Esophagus mucosa (tissue), 1 donor: ENCODE measurements around the gene PRKAG2. TPM values are rescaled to one million over a fixed set of nuclear protein-coding genes. Genes with fewer than 3 reads are reported as not detected.
"Not testable (repeated sequence)": the region's sequence is repeated elsewhere in the genome, so short reads cannot be mapped to it uniquely, and the experiment has no call there.

Experiments used
- ATAC-seq: fragments of 200-7000 bp; cut with Tn5 transposase; one replicate; pipeline ENCODE4 v1.9.1; 2020
- total RNA-seq: library from RNA; stranded (reverse); gene quantifications from one replicate; pipeline ENCODE4 v1.2.4, GENCODE V29; 2023
- donor health status: DM: yes; HTN: yes; CAD: no.

Gene PRKAG2
- total RNA-seq, 1 donor from 2014 or later = 9.5 TPM

DNA sequence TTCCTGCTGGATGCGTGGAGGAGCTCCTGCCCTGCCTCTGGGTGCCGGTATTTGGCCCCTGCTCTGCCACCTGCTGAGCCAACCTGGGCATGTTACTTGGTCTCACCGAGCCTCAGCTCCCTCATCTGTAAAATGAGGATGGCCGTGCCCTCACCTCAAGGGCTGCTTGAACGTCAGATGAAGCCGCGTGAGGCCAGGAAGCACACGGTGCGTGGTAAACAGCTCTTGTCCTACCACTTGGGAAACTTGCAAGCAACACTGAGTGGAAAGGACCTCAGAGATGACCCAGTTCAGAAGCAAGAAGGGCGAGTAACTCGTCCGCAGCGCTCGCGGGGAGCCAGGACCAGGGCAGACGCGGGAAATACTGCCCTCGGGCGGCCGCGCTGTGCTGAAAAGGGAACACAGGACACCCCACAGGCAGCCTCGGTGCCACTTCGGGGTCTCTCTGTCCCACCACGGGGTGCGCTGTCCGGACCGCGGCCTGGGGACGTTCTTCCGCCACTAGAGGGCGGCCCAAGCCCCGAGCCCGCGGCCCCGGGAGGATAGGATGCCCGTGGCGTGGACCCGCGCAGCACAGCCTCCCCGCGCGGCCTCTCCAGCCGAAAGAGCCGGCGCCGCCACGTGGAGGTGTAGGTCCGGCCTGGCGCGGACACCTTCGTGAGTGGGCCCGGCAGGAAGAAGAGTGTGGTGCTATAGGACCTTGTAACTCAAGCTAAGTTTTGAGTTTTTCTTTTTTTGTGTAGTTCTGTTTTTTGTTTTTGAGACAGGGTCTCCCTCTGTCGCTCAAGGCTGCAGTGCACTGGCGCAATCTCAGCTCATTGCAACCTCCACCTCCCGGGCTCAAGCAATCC is 94.1 kb downstream of the PRKAG2 start:
- ATAC-seq = peak; percentile 71

DNA sequence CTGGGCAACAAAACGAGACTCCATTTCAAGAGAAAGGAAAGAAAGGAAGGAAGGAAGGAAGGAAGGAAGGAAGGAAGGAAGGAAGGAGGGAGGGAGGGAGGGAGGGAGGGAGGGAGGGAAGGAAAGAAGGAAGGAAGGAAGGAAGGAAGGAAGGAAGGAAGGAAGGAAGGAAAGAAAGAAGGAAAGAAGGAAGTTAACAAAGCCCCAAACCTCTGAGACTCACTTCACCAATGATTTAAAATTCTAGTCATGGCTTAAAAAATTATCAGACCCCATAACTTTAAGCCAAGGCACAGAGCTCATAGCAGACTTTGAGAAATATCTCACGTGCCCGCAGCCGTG is 94.7 kb downstream of the PRKAG2 start:
- ATAC-seq = not testable (repeated sequence)

DNA sequence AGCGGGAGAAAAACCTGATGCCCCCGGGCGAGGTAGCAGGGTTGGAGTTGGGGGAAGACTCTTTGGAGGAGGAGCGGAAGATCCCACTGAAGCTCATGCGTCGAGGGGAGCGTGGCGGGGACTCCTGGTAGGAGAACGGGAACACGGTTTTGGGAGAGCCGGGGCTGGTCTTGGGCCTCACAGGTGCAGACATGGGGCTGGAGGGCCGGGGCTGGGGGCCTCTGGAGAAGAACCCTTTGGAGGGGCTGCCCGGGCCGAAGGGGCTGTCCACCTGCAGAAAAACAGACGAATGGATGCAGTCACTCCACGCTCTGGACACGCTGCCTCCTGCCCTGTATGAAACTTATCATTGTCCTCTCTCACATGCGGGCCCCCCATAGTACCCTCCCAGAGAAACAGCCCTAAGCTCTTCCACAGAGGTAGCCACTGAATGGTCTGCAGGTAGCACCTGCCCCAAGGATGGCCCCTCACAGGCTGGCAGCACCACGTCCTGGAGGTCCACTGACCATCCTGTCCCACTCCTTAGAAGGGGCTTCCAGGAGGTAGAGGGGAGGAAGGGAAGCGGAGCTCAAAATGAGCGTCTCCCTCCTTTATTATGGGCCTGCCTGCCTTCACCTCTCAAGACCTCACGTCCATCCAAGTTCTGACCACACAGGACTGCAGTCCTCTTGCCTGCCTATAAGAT is 95.6 kb downstream of the PRKAG2 start:
- ATAC-seq = no peak

DNA sequence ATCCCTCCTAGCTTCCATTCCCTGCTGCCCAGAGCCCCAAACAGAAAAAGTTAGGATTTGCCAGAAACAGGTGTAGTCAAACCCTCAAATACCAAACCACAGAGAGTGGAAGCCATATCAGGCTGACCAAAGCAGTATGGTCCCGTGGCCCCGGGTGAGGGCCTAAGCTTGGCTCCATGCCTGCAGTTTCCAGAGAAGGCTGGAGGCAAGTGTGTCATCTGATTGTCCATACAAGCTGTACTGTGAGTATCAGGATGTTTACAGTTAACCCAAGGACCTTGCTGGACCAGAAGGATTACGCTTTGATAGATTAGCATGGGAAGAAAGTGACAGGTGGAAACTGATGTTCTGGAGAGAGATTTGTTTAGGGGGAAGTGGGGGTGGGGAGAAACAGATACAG is 96.3 kb downstream of the PRKAG2 start:
- no peak for ATAC-seq

DNA sequence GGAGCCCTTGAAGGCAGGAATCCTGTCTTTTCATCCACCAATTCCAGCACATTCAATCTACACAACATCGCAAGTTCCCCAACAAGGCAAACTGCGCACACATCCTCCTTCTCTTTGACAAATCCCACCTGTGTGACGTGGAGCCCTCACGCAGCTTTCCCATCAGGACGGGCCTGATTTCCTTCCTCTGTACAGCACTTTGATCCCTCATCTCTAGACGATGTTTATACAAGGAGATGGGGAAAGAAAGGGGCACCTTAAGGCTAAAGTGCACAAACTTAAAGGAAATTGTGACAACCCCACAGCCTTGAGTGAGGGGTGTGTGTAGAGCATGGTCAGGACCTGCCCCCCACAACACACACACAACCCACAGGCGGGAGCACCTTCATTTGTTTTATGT is 97.2 kb downstream of the PRKAG2 start:
- ATAC-seq = no peak

DNA sequence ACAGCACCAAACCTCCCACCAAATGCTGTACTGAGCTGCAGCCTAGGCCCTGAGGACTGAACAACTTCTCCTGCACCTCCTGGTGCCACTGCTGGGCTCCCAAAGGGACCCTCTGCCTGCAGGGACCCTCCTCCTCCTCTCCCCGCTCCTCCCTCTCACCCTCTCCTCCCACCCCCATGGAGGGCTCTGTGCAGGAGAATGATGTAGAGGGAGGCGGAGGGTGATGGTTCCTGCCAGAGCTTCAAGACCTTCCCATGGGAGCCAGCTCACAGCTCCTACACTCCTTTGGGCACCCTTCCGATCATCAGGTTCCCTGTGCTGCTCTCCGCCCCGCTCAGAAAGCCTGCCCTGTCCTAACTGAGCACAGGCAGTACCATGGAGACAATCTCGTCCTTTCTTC is 97.7 kb downstream of the PRKAG2 start:
- ATAC-seq = no peak

DNA sequence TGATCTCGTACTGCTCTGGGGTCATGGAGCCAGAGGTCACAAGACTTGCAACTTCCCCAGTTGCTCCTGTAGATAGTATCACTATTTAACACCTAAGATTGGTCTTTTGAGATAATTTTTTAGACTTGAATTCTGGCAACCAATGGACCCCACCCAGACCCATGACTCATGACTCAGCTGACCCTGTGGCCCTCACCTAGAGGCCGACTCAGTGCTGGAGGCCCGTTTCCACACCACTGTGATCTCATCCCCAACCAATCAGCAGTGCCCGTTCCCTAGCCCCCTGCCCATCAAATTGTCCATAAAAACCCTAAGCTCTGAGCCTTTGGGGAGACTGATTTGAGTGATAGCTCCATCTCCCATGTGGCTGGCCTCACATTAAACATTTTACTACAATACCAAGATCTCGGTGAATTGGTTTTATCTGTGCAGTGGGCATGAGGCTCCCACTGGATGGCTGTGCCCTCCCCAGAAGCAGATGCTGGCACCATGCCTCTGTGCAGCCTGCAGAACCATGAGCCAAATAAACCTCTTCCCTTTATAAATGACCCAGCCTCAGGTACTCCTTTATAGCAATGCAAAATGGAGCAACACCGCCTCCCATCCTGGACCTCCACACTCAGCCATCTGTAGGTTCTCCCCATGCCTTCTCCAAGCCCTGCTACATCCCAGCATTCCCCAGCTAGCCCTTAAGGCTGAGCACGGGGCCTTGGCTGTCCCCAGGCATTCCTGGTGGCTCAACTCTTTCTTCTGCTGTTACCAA is 98.8 kb downstream of the PRKAG2 start:
- ATAC-seq = no peak

DNA sequence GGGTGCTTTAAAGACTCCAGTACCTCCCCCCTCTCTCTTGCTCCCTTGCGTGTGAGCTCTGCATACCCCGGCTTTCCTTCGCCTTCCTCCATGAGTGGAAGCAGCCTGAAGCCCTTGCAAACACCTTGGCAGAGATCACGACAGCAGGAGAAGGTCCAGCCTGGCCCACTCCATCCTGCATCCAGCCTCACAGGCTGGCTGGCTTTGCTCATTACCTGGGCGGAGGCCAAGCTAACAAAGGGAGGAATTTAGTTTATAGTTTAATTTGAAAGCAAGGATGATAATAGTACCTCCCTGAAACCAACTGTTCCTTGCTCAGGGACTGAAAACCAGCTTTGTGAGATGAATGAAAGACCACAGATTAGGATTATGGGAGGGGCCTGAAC is 99.4 kb downstream of the PRKAG2 start:
- ATAC-seq = no peak

DNA sequence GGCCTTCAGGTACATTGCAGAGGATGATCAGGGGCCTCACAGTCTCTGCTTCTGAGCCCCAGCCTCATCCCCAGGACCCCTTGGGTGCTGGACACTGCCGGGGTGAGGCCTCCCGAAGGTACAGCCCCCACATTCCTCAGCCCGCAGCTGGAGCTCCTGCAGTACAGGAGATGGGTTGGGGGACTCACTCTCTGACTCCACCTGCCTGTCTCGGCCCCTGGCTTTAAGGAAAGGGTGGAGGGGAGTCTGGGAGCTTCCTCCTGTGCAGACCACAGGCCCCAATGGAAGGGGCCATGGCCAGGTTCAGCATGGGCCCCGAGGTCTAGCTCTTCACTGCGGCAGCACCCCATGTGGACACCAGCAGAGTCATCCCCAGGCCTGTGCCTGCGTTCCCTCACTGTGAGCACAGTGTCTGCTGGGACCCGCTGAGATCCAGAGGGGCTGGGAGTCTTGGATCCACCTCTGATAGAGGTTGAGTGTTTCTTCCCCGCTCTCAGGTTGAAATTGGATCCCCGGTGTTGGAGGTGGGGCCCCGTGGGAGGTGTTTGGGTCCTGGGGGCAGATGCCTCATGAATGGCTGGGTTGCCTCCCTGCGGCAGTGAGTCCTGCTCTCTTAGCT is 99.9 kb downstream of the PRKAG2 start:
- ATAC-seq = peak; percentile 16

DNA sequence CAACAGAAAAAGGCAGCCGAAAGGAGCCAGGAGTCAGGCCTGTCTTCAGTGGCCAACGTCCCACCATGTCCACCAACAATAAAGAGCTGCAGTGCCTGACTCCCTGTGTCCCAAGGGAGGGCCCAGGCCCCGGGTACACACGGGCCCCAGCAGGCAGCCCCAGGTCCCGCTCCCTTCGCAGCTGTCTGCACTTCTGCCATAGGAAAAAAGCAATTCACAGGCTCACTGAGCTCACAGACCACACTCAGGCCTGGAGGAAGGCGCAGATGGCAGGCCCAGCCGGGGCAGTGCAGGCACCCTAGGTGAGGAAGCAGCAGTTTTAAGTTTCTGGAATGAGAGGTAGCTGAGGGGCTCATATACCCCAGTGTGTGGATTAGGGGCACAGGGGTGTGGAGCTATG is 100.5 kb downstream of the PRKAG2 start:
- ATAC-seq = no peak

DNA sequence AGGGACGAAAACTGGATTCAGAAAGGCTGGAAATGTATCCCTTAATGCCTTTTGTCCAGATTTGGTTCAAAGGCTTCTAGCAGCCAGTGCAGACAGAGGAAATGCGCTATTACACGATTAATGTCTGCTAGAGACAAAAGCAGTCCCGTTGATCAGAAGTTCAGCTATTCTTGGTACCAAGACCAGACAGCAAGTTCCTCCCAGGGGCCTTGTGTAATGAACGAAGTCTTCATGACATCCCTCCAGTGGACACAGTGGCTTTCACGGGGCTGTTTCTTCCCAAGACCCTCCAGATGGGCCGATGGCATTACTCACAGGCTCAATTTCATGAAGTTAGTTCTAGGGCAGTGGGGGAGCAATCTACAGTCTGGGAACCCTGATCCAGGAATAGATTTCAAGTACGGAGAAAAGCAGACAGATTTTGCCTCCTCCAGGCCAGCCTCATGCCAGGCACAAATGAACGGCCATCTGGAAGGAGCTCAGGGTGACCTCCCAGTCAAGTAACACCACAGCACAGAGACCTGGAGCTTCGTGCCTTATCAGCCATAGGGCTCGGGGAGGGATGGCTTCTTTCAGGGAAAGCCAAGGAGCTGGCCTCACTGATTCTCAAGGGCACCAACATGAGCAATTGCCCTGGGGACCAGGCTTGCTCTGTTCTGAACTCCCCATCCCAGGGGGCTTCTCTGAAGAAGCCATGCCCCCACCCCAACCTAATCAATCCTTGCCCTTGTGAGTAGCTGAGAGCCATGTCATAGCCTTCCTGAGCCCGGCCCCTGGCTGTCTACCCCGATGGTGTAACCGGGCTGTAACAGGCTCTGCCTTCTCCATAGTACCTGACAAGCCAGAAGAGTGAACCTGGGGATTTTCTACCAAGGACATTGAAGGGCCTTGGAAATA is 101.1 kb downstream of the PRKAG2 start:
- no peak for ATAC-seq

DNA sequence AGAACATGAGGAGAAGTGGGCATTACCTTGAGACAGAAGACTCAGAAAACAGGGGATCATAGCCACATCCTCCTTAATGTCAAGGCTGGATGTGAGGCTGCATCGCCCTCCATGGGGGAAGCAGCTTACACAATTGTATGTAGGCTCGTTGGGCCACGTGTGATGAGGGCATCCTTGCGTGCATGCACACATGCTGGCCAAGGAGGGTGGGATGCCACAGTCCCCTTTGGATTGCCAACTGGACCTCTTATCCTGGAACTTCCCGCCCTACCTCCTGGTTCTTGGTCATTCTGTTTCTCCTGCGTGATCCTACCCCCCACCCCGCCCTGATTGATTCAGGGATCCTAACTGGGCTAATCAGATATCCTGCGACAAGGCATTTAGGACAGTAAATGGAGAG is 102.0 kb downstream of the PRKAG2 start:
- ATAC-seq = no peak

DNA sequence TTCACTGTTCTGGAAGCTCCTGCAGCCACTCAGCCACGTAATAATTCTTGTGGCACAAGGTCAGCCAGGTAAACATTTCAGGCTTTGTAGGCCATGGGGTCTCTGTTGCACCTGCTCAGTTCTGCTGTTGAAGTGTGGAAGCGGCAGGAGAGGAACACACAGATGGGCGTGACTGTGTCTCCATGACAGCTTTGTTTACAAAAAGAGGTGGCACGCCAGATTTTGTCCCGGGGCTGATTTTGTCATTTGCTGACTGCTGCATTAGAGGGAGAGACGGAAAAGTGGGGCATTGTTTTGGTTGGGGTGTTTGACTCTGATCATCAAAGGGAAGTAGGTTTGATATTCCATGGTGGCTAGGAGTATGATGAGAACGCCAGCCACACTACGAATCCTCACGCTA is 103.1 kb downstream of the PRKAG2 start:
- no peak for ATAC-seq

DNA sequence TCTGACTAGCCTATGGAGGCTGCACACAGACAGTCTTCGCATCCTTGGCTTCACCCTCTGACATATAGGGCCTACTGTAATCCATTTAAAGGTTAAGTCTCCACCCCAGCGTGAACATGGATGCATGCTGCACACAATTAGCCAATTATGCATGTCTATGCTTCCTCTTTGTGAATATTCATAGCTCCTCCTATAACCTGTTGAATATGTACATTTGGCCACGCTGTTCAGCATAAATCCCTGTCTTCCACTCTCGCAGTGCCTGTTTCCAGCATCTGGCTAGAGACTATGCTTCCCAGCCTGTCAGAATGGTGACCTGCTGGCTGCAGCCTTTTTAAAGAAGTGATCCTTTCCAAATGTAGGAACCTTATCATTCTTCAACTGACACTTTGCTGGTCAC is 106.7 kb downstream of the PRKAG2 start:
- no peak for ATAC-seq

DNA sequence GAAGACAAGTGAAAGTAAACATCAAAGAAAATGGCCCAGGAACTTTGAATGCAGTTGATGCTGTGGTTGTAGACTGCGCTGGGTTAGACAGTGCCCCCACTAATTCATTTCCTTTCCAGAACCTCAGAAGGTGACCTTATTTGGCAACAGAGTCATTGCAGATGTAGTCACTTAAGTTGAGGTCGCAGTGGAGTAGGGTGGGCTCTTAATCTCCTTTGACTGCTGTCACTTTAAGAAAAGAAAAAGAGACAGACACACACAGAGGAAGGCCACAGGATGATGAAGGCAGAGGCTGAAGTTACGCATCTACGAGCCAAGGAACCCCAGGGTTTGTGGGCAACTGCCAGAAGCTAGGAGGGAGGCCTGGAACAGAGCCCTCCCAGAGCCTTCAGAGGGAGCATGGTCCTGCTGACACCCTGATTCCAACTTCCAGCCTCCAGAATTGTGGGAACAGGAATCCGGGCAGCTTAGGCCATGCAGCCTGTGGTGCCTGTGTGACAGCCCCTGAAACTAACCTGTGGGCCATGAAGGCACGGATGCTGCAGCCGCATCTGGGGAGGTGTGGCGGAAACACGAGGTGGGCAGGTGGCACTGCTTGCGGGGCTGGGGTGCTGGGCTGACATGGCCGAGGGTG is 107.6 kb downstream of the PRKAG2 start:
- no peak for ATAC-seq

DNA sequence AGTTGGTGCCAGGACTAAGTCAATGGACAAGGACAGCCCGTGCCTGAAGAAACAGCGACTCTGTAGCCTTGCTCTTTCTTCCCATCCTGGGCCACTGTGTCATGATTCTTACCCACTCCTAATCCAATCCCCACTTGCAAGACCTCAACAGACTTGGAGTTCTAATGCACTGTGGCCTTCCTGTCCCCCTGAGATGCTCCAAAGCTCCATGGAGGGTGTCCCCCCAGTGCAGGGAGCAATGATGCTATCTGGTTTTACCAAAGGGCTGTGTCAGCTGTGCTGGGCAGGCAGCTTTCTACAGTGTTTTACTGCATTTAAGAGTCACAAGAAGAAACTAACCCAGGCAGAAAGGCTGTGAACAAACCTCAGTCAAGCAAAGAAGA is 108.1 kb downstream of the PRKAG2 start:
- no peak for ATAC-seq

DNA sequence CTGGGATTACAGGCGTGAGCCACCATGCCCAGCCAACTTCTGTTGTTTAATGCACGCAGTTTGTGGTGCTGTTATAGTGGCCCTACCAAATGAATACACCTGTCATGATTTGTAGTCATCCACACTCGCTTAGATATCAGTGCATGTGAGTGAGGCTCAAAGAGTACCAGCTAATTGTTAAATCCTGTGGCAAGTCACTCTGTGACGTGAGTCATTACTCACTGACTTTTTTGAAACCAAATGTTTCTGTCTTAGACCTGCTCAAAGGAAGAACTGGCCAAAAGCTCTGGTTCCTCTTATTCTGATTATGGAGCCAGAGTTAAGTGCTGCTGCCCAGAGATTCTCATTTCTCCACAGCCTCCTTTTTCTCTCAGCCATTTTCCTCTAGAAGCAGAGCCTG is 109.4 kb downstream of the PRKAG2 start:
- ATAC-seq = no peak

DNA sequence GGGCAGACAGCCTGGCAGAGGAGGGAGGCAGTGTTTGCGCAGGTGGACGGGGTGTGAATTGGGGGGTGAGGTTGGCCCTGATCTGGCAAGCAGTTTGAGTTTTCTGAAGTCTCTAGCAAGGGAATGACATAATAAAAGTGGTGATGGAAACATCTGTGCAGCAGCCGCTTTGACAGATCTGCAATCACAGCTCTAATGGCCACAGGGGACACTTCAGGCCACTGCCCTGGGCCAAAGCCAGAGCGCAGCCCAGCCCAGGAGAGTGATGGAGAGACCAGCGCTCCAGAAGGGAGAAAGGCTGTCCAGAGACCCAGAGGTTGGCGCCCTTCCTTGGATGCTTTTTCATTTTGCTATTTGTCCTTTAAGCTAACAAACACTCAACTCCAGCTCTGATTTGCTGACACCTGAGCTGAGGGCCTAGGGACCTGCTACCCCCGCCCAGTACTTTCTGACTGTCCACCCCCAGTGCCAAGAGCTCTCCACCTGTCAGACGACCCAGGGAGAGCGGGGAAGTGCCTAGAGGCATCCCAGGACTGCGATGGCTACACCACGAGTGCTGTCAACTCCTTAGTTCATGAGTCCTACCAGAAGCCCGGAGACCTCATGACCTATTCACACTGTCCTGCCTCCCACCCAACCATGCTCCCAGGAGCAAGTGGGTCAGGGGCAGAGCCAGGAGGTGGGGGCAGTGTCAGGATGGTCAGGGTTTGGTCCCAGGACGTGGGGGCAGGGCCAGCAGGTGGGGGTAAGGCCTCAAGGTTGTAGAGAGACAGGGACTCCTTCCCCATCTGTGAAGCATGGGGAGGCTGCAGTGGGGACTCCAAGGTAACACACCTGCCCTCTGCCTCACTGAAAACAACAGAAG is 112.6 kb downstream of the PRKAG2 start:
- ATAC-seq = no peak

DNA sequence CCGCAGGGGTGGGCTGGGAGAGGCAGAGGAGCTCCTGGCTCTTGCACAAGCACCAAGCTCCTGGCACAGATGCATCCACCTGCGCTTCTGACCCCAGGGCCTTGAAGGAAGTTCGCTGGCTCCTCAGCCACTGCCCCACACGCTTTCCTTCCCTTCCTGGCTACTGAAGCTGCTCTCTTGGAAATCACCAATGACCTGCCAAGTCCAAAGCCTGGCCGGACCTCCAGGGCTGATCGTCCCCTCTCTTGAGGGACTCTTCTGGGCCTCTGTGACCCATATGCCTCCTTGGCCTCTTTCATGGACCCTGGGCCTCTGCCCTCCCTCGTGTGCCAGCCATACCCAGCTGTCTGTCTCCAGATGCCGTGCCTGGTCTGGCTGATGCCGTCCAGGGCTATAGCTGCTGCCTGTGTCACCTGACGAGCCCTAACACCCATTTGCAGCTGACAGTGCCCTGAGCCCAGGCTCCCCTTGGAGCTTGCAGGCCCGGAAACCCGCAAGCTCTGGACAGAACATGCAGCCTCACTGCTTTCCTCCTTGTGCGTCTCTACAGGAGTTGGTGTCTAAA is 113.4 kb downstream of the PRKAG2 start:
- no peak for ATAC-seq

DNA sequence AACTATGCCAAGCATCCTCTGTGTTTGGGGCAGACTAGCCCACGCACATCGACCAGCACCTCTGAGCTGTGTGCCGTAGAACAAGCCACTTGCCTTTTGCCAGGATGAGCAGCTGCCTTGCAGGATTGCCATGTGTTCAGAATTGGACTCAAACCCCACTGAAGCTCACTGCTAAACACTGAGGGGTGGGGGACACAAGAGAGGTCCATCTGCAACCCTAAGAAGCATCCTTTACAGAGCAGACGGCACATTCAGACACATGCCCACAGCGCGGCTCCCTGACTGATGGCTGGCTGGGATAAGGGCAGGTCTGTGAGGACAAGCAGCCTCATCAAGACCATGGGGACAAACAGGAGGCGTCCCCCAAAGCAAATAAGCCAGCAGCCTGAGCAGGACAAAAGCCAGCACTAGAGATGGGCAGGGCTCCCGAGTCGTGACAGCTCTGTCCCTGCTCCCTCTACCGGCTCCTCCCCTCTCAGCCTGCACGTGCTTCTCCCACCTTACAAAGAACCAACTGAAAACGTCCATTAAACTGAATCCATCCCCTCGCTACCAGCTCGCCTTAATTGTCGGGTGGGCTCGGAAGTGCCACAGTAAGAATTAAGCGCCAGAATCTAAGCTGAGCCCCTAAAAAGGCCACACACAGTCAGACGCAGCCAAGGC is 114.2 kb downstream of the PRKAG2 start:
- no peak for ATAC-seq
